Epidermal melanocyte (primary cell): ENCODE measurements around the gene MPPED1.

Experiments
- DNase-seq: peaks from one replicate; pipeline ENCODE4 v3.0.0; 2011; ENCODE audit warnings: low spot score; ENCODE audit not compliant: insufficient read length

Gene MPPED1

DNA sequence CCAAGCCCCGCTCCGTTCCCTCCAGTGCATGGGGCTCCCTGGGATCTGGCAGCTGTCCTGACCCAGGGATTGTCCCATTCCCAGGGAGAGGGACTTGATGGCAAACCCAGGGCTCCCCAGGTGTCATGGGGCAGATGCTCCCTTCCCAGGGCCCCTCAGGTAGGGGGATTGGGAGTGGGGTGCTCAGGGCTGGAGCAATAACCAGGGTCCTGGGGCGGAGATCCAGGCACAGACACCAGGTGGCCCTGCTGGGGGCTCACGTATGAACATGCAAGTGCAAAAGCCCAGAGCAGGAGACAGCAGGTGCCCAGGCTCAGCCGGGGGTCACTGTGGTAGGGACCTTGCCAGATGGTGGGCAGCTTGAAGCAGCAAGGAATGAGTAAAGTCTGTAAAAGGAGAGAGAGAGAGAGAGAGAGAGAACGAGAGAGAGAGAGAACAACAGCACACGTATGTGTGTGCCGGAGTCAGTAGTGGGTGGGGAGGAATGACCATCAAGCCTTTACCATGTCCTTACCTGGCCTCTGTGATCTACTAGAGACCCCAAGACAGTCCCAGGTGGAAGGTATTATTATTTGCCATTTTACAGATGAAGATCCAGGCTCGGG is 19.3 kb upstream of the MPPED1 start:
- no peak for DNase-seq

DNA sequence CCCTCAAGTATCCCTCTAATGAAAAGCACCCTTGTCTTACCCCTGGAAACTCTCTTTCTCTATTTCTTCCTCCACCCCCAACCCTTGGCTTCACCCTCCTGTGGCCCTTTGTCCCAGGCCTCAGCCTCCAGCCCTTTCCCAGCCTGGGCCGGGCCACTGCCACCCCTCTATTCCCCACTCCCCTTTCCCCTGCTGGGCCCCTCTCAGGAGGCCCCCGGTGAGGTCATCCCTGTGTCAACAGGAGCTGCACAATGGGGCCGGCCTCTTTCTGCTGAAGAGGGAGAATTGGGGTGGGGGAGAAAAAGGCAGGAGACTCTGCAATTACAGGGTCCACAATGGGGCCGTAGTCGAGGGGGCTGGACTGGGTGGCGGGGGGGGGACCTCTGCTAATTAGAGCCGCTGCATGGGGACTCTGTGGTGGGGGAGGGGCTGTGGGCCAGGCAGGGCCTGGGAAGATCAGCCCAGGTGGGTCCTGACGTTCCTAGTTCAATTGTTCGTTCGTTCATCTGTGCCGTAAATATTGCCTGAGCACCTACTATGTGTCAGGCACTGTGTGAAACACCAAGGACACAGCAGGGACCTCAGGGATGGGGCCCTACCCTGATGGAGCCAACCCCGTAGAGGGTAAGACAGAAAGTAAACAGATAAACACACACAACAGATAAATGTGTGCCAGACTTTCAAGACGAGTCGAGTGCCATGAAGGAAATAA is 18.5 kb upstream of the MPPED1 start:
- no peak for DNase-seq

DNA sequence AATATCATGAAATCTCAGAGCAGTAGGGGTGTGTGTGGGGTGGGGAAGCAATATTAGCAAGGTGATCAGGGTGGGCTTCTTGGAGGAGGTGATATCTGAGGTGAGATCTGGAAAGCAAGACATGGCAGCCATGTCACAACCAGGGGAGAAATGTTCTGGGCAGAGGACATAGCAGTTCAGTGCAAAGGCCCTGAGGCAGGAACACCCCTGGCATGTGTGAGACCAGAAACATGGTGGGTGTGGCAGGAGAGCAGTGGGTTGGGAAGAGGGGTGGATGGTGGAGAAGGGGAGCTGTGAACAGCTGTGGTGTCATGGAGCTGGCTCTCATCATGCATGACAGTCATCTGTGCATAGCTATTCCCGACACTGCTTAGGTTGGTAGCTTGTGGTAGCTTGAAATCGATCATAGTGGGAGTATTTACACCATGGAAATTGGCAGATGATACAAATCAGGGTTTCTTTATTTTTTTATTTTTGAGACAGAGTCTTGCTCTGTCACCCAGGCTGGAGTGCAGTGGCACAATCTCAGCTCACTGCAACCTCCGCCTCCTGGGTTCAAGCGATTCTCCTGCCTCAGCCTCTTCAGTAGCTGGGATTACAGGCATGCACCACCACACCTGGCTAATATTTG is 17.9 kb upstream of the MPPED1 start:
- DNase-seq = no peak

DNA sequence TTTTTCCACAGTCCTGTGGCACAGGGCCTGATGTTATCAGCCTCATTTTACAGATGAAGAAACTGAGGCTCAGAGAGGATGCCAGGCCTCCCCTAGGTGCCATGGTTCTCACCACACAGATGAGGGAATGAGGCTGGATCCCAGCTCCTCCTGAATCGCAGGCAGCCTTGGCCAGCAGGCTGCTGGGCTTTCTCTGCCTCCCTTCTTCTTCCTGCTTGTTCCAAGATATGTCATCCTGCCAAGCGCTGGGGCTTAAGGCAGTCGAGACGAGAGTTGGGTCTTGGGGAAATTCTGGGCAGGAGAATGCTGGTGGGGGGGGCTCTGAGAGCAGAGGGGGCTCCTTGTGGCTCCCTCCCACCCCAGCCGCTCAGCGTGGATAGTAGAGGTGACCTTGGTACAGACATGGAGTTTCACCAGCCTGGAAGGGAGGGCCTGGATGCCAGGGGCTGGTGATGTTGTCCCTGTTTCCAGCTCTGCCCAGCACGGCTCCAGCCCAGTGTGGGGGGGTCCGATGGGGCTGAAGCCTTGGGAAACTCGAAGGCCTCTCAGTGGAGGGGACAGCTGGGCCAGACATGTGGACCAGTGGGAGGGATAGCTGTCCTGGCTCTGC is 16.6 kb upstream of the MPPED1 start:
- no peak for DNase-seq

DNA sequence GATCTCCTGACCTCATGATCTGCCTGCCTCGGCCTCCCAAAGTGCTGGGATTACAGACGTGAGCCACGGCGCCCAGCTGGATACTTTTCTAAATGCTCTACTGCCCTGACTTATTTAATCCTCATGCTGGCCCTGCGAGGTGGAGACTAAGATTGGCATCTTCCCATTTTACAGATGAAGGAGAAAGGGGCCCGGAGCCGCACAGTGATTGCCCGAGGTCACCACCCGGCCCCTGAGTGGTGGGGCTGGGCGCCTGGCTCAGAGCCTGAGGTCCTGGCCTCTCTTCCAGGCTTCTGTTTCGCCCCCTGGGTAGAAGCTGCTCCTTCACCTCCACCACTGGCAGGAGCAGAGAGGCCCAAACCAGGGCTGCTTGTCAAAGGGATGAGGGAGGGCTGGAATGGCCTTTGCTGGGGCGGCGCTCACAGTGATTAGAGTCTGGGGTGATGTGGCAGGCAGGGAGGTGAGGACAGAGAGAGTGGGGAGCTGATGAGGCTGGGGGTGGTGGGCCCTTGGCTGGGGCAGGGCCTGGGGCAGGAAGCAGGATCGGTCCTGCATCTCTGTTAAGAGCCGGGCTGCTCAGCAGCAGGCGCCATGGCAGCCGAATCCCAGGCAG is 15.4 kb upstream of the MPPED1 start:
- DNase-seq = no peak

DNA sequence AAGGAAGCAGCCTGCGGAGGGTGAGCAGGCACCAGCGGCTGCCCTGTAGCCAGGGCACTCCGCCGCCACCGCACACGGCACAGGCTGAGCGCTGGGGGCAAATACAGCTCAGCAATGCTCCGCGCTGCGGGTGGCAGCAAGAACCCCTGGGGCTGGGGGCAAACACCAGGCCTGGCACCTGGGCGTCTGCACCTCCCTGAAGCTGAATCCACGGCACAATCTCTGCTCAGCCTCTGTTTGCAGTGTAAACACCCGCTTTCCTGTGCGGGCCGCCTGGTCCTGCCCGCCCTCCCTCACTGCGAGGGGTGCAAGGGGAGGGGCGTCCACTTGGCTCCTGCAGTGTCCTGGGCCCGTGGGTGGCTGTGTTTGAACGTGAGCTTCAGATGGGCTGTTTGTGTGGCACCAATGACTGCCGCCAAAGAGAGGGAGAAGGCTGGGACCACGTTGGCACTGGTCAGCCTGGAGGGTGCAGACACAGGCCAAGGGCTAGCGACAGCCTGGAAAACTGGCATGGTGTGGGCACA is 14.8 kb upstream of the MPPED1 start:
- no peak for DNase-seq

DNA sequence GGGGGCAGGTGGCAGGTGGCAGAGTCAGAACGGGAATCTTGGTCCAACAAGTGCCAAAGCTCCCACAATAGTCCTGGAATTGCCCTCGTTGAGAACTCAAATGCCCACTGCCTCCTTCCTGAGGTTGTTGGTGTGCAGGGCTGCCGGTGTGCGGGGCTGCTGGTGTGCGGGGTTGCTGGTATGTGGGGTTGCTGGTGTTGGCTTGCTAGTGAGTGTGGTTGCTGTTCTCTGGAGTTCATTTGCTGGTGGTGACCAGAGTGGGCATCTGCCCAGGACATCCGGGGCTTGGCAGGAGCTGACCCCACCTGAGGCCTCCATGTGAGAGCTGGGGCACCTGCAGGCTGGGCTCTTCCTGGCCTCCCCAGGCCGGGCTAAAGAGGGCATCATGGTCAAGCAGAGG is 14.0 kb upstream of the MPPED1 start:
- no peak for DNase-seq

DNA sequence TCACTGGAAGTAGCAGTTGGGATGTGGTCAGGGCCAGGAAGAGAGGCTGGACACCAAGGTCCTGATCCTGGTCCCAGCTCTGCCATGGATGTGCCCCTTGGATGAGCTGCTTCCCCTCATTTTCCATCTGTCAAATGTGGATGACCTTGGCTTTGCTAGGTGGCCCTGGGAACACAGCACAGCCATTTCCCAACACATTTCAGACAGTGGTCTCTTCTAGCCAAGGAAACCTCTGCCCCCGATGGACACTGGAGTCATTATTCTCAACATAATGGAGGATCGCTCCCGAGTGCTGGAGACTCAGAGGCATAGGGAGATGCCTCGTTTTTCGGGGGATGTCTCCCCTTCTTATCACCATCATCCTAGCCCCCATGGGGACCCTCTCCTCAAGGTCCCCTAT is 13.6 kb upstream of the MPPED1 start:
- no peak for DNase-seq

DNA sequence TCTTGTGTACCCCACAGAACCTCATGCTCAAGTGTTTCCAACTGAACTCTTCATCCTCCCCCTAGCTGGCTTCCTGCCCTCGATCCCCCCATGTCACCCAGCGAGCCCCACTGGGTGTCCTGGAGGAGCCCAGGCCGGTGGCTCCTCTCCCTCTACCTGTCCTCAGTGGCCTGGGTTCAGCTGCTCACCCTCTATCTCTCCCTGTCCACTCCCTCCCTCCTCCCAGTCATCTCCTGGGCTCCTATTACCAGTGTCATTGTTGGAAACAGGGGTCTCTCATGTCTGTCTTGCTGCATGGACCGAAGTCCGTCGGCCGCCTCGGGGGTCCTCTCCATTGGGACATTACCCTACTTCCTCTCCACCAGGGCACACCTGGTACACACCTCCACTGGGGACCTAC is 12.9 kb upstream of the MPPED1 start:
- DNase-seq = no peak

DNA sequence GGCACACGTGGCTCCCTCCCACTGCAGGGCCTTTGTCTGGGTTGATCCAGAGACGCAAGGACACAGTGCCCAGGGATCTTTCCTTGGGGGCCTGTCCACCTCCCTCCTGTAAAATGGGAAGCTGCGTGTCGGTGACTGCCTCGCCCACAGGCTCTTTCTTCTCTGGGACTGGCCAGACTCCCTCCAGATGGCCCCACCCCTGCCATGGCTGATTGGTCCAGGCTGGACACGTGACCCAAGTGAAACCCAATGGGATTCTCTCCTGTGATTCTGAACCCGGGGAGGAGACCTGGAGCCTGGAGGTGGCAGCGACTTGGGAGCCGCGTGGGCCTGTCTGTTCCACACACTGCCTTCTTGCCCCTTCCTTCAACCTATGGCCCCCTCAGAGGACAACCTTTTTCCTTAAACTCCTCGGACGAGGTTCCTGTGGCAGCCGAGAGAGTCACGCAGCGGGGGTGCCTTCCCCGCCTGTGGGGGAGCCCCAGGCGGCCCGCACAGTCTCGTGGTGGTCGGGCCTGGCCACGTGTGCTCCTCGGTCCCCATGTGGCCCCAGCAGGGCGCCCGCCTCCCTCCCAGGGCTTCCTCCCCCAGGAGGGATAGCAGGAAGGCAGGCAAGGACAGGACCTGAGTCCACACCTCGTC is 12.4 kb upstream of the MPPED1 start:
- no peak for DNase-seq

DNA sequence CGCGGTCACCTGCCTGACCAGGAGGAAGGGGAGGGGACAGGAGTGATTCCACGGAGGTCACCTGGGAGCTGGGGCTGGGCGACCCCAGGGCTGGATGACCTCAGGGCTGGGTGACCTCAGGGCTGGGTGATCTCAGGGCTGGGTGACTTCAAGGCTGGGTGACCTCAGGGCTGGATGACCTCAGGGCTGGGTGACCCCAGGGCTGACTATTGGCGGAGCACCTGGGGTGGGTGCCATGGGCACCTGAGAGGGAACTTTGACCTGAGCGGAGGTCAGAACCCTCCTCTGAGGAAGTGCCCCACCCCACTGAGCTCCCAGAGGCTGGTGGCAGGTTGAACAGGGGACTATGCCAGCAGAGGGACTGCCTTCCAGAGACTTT is 11.8 kb upstream of the MPPED1 start:
- DNase-seq = no peak

DNA sequence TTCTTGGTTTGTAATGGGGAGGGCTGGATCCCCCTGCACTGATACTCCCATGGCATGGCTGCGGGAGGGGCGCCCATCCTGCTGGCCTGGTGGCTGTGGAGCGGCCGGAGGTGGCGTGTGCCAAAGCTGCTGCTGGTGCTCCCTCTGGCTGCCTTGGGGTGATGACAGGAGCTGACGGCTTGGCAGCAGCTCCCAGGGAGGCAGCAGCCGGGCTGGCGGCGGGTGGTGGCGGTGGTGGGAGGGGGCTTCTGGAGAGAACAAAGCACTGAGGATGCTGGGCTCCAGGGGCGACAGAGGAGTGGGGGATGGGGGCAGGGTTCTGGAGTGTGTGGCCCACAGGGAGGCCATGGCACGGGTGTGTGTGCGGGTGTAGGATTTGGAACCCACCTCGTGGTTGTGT is 11.4 kb upstream of the MPPED1 start:
- DNase-seq = no peak

DNA sequence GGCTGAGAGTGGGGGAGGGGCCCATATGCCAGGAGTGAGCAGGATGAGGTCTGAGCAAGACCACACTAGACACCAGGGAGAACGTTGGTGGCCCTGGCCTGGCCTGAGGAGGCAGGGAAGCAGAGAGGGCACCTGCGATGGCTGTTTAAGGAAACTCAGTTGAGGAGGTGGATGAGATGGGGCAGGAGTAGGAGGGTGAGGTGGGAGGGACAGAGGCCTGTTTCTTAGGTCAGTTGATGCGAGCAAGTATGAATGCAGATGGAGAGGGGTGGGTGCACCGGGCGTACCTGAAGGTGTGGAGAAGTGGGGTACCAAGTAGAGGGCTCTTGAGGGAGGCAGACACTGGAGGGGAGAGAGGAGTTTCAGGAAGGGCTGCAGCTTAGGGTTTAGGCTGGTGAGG is 10.6 kb upstream of the MPPED1 start:
- no peak for DNase-seq

DNA sequence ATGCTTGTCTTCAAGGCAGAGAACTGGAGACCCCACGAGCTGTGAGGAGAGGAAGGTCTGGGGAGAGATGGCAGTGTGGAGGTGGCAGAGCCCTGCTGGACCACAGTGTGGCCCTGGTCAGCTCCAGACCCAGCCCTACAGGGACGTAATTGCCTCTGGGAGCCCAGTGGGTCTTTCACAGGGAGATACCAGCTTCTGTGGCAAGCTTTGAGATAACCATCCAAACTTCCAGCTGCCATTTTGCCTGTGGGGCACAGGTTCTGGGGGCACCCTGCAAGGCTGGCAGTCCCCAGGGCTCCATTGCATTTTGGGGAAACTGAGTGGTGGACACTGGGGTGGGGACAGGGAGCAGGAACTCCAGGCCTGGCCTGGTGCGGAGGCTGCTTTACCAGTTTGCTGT is 10.2 kb upstream of the MPPED1 start:
- no peak for DNase-seq

DNA sequence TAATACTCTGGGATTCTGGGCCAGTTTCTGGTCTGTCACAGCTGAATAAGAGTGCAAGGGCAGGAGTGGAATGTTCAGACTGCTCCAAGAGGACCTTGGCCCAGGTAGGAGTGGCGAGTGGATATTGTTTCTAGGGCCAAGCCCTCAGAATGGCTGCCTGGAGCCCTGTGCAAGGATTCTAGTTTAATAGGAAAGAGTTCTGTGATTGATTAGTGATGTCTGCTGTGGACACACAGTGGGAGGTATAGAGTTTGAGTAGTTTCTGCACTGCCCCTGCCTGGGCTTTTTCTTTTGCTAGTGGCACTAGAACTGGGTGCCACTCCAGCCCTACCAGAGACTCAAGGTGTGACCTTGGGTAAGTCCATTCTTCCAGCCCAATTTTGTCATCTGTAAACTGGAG is 9.7 kb upstream of the MPPED1 start:
- no peak for DNase-seq

DNA sequence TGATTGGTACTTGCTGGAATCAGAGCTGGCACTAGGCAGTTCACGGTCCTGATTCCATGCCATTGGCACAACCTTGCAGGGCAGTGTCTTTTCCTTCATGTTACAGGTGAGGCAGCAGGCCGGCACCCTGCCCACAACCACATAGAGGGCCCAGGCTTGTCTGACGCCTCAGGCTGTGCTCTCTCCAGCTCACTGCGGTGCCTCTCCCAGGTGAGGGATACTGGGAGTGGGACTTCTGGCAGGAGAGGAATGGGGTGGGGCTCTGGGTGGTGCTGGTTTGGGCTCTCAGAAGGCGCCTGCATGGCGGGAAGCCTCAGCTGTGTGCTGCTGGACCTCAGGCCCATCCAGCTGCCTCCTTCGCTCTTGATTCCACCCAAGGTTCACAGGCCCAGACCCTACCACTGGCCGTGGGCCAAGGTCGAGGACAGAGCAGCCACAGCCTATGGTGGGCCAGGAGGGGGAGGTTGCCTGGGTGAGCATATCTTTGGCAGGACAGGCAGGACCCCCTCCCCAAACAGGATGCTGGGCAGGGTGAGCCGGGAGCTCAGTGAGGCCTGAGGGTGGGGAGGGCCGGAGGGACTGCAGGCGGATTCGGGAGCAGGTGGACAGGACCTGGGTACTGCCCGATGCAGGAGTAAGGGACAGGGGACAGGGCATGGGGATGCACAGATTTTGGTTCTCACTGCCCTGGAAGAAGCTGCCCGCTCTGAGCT is 7.0 kb upstream of the MPPED1 start:
- no peak for DNase-seq

DNA sequence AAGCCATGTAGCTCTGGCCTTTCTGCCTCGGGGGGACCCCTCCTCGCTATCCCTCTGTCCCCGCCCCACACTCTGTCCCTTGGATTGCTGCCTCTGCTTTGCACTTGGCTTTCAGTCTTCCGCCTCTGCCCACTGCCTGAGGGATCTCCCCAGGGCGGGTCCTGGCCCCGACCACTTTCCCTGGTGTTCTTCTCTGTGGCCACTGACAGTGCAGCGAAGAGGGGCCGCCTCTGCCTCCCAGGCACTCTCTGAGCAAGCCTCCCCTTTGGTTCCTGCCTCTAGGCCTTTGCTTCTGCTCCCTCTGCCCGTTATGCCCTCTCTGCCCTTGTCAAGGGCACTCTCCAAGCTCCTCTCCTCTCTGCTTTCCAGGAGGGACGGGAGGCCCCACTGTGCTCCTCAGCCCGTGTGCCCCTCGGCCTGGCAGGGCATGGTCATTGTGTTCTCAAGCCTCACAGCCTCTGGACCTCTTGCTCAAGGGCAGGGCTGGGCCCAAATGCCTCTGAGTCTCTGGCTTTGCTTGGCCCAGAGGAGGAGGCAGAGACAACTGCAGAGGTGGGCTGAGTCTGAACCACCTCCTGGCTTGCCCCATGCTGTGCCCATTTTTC is 5.5 kb upstream of the MPPED1 start:
- DNase-seq = no peak

DNA sequence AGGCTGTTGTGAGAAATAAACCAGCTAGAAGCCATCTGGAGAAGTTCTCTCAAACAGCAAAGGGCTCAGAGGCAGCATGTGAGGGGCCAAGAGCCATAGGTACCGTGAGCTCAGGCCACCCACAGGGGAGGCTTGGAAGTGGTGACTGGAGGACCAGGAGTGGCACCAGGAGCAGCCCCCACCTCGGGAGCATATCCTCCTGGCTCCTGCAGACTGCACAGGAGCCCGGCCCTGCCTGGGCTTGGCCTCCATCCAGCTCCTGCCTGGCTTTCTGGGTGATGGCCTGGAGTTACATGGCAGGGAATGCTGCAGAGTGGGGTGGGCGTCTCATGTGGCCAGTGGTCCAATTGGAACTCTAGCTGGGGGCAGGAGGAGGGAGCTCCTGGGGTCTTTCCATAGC is 4.2 kb upstream of the MPPED1 start:
- no peak for DNase-seq

DNA sequence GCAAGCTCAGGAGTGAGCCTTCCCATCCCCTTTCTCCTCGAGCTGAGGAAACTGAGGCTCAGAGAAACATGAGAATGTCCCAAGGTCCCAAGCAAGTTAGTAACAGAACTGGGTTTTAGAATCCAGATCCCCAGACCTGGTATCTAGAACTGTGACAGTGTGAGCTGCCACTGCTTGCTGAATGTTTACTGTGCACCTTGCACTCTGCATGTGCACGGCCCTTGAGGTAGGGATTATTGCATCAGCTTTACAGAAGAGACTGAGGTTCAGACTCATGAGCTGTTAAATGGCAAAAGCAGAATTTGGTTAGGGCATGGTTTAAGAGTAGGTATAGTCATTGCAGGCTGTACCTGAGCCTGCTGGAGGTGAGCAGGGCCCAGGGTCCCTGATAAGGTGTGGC is 3.8 kb upstream of the MPPED1 start:
- no peak for DNase-seq

DNA sequence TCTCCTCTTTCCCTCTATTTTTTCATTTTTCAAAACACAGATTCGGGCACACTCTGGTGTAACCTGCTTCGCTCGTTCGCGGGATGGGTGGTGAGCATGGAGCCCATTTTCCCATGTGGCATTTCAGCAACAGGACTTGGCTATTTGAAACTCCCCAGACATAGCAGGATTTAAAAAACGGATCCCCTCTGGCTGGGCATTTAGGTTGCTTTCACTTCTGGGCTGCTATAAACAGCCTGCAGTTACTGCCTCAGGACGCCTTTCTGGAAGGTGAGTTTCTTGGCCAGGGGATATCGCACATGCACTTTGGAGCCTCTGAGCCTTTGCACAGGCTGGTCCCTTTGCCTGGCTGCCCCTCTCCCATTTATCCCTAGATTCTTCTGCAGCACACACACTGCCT is 2.8 kb upstream of the MPPED1 start:
- no peak for DNase-seq

DNA sequence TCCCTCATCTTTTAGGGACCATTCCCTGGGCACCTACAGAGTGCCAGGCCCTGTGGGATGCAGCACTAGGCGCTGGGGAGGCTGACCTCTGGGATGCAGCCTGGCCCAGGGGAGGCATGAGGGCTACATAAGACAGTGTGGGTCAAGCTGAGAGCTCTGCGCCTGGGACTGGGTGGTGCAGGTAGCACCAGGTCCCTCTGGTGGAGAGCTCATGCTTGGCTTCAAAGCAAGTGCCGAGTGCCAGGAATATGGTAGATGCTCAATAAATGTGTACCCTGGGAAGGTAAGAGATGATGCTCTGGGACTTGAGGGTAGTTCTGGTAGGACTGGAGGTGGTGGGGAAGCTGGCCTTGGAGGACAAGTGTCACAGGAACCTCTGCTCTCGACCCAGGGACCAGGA is 2.0 kb upstream of the MPPED1 start:
- DNase-seq = no peak
